ENCODE results near the gene MGMT. TPM values are rescaled to one million over a fixed set of nuclear protein-coding genes. Genes with fewer than 3 reads are reported as not detected.

MGMT gene
- total and polyA plus RNA-seq, 8 donors, result 1.2 to 37.8 (median 21.3) TPM

DNA sequence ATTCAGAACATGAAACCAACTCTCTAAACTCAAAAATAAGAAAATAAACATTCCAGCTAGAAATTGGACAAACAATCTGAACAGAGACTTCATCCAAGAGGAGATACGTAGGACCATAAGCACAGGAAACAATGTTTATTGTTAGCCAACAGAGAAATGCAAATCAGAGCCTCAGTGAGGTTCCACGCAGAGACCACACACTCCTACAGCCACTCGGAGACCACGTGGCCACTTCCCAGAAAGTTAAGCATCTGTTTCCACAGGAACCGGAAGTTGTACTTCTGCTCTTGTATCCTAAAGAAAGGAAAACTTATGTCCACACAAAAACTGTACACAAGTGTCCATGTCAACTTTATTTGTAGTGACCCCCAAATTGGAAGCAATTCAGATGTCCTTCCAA, 214.8 kb downstream of the MGMT start:
- H3K4me3 ChIP-seq, result no peak overlapping the region
- H3K9me3 ChIP-seq, result no peaks in the 10 kb centered on the region
- 64 to 81% (median 71%) methylated on average over 5 of the region's 5 CpGs for WGBS, 5 donors
- H3K36me3 ChIP-seq, result peaks cover 0 to 12% (median 1%) of the 10 kb centered on the region in 4 donors
- H3K27me3 ChIP-seq, result no peaks in the 10 kb centered on the region
- no peak overlapping the region for H3K27ac ChIP-seq
- intact Hi-C loops (cut with DNase I; ENCODE audit: low total_unique reads), result no loop called here
- no peak for TF ChIP-seq EP300 (IDR thresholded peaks at IDR 0.05)
- no peak for TF ChIP-seq POLR2AphosphoS5 (IDR thresholded peaks at IDR 0.05)
- TF ChIP-seq, protein P1, sequence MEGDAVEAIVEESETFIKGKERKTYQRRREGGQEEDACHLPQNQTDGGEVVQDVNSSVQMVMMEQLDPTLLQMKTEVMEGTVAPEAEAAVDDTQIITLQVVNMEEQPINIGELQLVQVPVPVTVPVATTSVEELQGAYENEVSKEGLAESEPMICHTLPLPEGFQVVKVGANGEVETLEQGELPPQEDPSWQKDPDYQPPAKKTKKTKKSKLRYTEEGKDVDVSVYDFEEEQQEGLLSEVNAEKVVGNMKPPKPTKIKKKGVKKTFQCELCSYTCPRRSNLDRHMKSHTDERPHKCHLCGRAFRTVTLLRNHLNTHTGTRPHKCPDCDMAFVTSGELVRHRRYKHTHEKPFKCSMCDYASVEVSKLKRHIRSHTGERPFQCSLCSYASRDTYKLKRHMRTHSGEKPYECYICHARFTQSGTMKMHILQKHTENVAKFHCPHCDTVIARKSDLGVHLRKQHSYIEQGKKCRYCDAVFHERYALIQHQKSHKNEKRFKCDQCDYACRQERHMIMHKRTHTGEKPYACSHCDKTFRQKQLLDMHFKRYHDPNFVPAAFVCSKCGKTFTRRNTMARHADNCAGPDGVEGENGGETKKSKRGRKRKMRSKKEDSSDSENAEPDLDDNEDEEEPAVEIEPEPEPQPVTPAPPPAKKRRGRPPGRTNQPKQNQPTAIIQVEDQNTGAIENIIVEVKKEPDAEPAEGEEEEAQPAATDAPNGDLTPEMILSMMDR (IDR thresholded peaks at IDR 0.05), result no peak
- TF ChIP-seq POLR2A (IDR thresholded peaks at IDR 0.05), result no peak
- H3K4me1 ChIP-seq, result no peaks in the 10 kb centered on the region
- DNase-seq, result no peak

DNA sequence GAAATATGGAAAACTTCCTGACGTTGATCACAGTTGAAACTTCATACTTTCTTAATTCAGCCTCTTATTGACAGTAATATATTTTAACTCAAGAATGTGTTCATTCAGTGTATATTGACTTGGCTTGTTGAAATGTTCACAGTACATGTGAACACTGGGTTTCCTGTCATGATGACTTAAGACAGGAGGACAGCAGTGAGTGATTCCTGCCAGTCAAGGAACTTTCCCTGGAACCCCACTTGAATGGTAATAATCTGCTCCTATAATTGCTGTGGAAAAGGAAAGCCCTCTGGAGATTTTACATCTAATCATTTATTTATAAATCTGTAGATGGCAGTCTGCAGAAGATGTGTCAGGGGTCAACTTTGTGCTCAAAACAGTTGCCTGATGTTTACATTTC, 216.5 kb downstream of the MGMT start:
- Histone ChIP-seq H3K27me3 (no peaks in the 10 kb centered on the region), H3K4me1 (no peaks in the 10 kb centered on the region), H3K36me3 (peaks cover 0 to 12% (median 1%) of the 10 kb centered on the region in 4 donors), H3K9me3 (no peaks in the 10 kb centered on the region), H3K27ac (no peak overlapping the region), H3K4me3 (no peak overlapping the region)
- no peak for TF ChIP-seq POLR2A (IDR thresholded peaks at IDR 0.05)
- TF ChIP-seq POLR2AphosphoS5 (IDR thresholded peaks at IDR 0.05), result no peak
- TF ChIP-seq, protein P1 (IDR thresholded peaks at IDR 0.05), result no peak
- TF ChIP-seq EP300 (IDR thresholded peaks at IDR 0.05), result no peak
- no peak for DNase-seq
- 88 to 100% (median 92%) methylated on average over 1 of the region's 1 CpG for WGBS, 5 donors
- intact Hi-C loops (cut with DNase I; ENCODE audit: low total_unique reads), result no loop called here

DNA sequence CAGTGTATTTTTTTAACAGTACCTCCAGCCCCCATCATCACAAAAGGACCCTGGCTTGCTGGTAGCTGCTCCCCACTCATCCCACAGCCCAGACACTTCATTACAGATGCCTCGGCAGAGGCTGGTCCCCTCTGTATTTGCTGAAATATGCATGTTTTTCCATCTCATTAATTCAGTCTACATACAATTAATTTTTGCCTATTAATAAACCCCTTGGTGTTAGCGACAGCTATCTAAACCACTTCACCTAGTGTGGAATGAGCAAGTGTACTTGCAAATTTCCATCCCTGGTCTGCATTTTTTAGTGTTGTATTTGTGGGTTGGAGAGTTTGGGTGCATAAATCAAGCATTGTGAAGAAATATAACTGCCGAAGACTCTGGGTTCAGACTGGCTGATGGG, 216.9 kb downstream of the MGMT start:
- DNase-seq, result no peak
- H3K27ac ChIP-seq, result no peak overlapping the region
- intact Hi-C loops (cut with DNase I; ENCODE audit: low total_unique reads), result no loop called here
- no peaks in the 10 kb centered on the region for H3K27me3 ChIP-seq
- H3K36me3 ChIP-seq, result peaks cover 0 to 12% (median 1%) of the 10 kb centered on the region in 4 donors
- no peaks in the 10 kb centered on the region for H3K4me1 ChIP-seq
- WGBS, 5 donors, result 93 to 97% (median 97%) methylated on average over 3 of the region's 3 CpGs
- H3K4me3 ChIP-seq, result no peak overlapping the region
- H3K9me3 ChIP-seq, result no peaks in the 10 kb centered on the region
- no peak for TF ChIP-seq POLR2AphosphoS5 (IDR thresholded peaks at IDR 0.05)
- no peak for TF ChIP-seq EP300 (IDR thresholded peaks at IDR 0.05)
- TF ChIP-seq POLR2A (IDR thresholded peaks at IDR 0.05), result no peak
- TF ChIP-seq, protein P1 (IDR thresholded peaks at IDR 0.05), result no peak

DNA sequence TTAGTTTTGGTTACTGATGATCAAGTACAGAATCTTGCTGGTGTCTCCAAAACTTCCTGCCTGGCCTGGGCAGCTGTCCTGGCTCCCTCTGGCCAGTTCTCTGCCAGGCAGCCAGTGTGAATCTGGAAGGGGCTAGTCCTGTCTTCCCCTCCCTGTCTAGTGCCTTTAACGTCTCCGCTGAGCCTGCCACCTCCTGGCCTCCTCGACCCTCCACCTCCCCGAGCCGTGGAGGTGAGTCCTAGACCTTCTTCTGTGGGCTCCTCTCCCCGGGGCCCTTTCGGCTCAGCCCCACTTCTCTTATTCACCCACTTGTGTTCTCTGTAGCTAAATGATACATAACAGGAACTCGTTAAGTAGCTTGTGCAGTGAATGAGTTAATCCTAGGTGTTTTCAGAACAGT, 218.2 kb downstream of the MGMT start:
- Histone ChIP-seq H3K36me3 (peaks cover 0 to 10% (median 1%) of the 10 kb centered on the region in 4 donors), H3K4me3 (no peak overlapping the region), H3K27me3 (no peaks in the 10 kb centered on the region), H3K9me3 (no peaks in the 10 kb centered on the region), H3K27ac (no peak overlapping the region), H3K4me1 (no peaks in the 10 kb centered on the region)
- WGBS, 5 donors, result 87 to 94% (median 90%) methylated on average over 8 of the region's 8 CpGs
- intact Hi-C loops (cut with DNase I; ENCODE audit: low total_unique reads), result no loop called here
- TF ChIP-seq EP300 (IDR thresholded peaks at IDR 0.05) (no peak), POLR2A (IDR thresholded peaks at IDR 0.05) (no peak), POLR2AphosphoS5 (IDR thresholded peaks at IDR 0.05) (no peak)
- TF ChIP-seq, protein P1 (IDR thresholded peaks at IDR 0.05), result no peak
- DNase-seq, result no peak
